Heart left ventricle (tissue), 16 donors: Measurements from ENCODE around the gene MCCC2. TPM values are rescaled to one million over a fixed set of nuclear protein-coding genes. Genes with fewer than 3 reads are reported as not detected.

Source experiments
- ATAC-seq, 4 donors: fragments of 200-7000 bp; cut with Tn5 transposase; one replicate each; pipeline ENCODE4 v1.9.1; 2020 to 2022; ENCODE audit warnings: moderate library complexity in 4 of 4, mild to moderate bottlenecking in 3 of 4, moderate number of reproducible peaks in 1 of 4
- DNase-seq, 5 donors: peaks; one replicate each; pipeline ENCODE4 v3.0.0-alpha.2; 2020
- H3K27ac ChIP-seq, 12 donors: fragments of 200-600 bp; sonication (generic) in 4 of 12; one replicate each; pipeline versions ENCODE4 v1.5.0 to v1.8.0; 2016 to 2022; ENCODE audit warnings: mild to moderate bottlenecking in 2 of 12
- H3K27me3 ChIP-seq, 9 donors: fragments of 200-600 bp; sonication (generic) in 2 of 9; one replicate each; pipeline versions ENCODE4 v1.5.1 to v1.8.0; 2016 to 2022; ENCODE audit warnings: mild to moderate bottlenecking in 3 of 9
- H3K36me3 ChIP-seq, 9 donors: fragments of 200-600 bp; sonication (generic) in 2 of 9; one replicate each; pipeline versions ENCODE4 v1.5.0 to v1.8.0; 2018 to 2022; ENCODE audit warnings: mild to moderate bottlenecking in 2 of 9
- H3K4me1 ChIP-seq, 12 donors: fragments of 200-600 bp; sonication (generic) in 4 of 12; one replicate each; pipeline versions ENCODE4 v1.5.0 to v1.8.0; 2016 to 2022; ENCODE audit warnings: mild to moderate bottlenecking in 3 of 12
- H3K4me3 ChIP-seq, 12 donors: fragments of 200-600 bp; sonication (generic) in 4 of 12; one replicate each; pipeline versions ENCODE4 v1.5.0 to v1.8.0; 2017 to 2022; ENCODE audit warnings: mild to moderate bottlenecking in 9 of 12, moderate library complexity in 4 of 12
- H3K9me3 ChIP-seq, 12 donors: fragments of 200-600 bp; sonication (generic) in 4 of 12; one replicate each; pipeline versions ENCODE4 v1.5.0 to v1.8.0; 2016 to 2022; ENCODE audit warnings: mild to moderate bottlenecking in 1 of 12
- CTCF ChIP-seq, 12 donors: fragments of 200-600 bp; sonication (generic) in 4 of 12; IDR thresholded peaks; one replicate each; pipeline versions ENCODE4 v1.5.0 to v1.8.0; 2018 to 2022; ENCODE audit warnings: antibody characterized with exemption in 12 of 12, mild to moderate bottlenecking in 5 of 12
- POLR2A ChIP-seq, 2 donors: fragments of 450-650 bp; IDR thresholded peaks; one replicate each; pipeline ENCODE4 v1.6.1; 2017; ENCODE audit warnings: antibody characterized with exemption in 2 of 2, mild to moderate bottlenecking in 2 of 2, moderate library complexity in 2 of 2
- WGBS, 4 donors: extraction: QIAGEN DNeasy Blood & Tissue Kit in 2 of 4; methylation state at CpG; one replicate each; pipeline versions ENCODE4 v1.1.5 to v1.1.7; 2013 to 2018; 5-methylcytosine and 5-hydroxymethylcytosine counted together
- intact Hi-C, 10 donors: fragments of 100-400 bp; cut with DNase I; formaldehyde crosslinking; loops; one replicate each; pipeline versions ENCODE4 v1.11.1 to v1.14.2; 2022
- polyA plus RNA-seq, 2 donors: library from polyadenylated mRNA; stranded (reverse); fragments of 200-250 nt; gene quantifications; one replicate each; pipeline ENCODE4 v1.2.3, GENCODE V29; 2013
- total RNA-seq, 9 donors: library from RNA; depleted of rRNA in 2 of 9; stranded (reverse); fragments of >200 nt in 2 of 9; fragmentation: NEBNext Ultra II Directional in 3 of 9; extraction: Animal tissue kit (Norgen Biotek cat#: 25700) in 3 of 9; gene quantifications; one replicate each; pipeline versions ENCODE4 v1.1.0 to v1.2.4, GENCODE V29; 2016 to 2023
- donor health status: ischemic (EF 13 %, LVEDD 7.1; RV severe dilation, severe dysfunction).
- donor health status: healthy with polysubstance abuse.
- donor health status: DM: no; HTN: yes; CAD: no.
- donor health status: DM: no; HTN: no; CAD: no.
- donor health status: ischemic (EF 25% LVEDD 6.9; RV normal size, moderate dysfunction).
- donor health status: ischemic (EF 25% LVEDD 5.7; RV mildly dilated, moderate dysfunction).
- donor health status: healthy.
- donor health status: DM: yes; HTN: yes; CAD: no.
- donor health status: ischemic (EF 35%, LVEDD 5.7; RV mildly dilated, moderate dysfunction).
- donor health status: nonischemic (EF 11% LVEDD 7.7; RV severe dilation, severe dysfunction).
- donor health status: DM: yes; HTN: yes; CAD: no.
- donor health status: PGD.
- donor health status: ischemic (EF 29% LVEDD 5.4; RV normal size, mild dysfunction).
- donor health status: nonischemic (EF 23%, LVEDD 6.1; RV moderate dilation, normal function).

The MCCC2 gene
- total and polyA plus RNA-seq, 11 donors, result 74.3 to 153 (median 97.5) TPM

GRCh38 chr5:71621268-71621667 is 34.1 kb downstream of the MCCC2 start:
- no peaks in the 10 kb centered on the region for H3K27me3 ChIP-seq
- DNase-seq, result no peak
- no peak overlapping the region for H3K4me3 ChIP-seq
- ATAC-seq, result no peak
- TF ChIP-seq POLR2A (IDR thresholded peaks at IDR 0.05) (no peak), CTCF (IDR thresholded peaks at IDR 0.05) (no peak)
- no peak overlapping the region for H3K27ac ChIP-seq
- WGBS, 4 donors, result 94 to 97% (median 95%) methylated on average over 3 of the region's 3 CpGs
- intact Hi-C loops, result no loop called here
- H3K36me3 ChIP-seq, result peaks cover 0 to 38% (median 18%) of the 10 kb centered on the region in 9 donors
- H3K4me1 ChIP-seq, result peaks cover 0 to 11% (median 0%) of the 10 kb centered on the region in 12 donors
- H3K9me3 ChIP-seq, result no peaks in the 10 kb centered on the region

GRCh38 chr5:71621741-71622140 is 34.6 kb downstream of the MCCC2 start:
- DNase-seq (no peak), ATAC-seq (no peak)
- intact Hi-C loops, result no loop called here
- Histone ChIP-seq H3K9me3 (no peaks in the 10 kb centered on the region), H3K27ac (no peak overlapping the region), H3K27me3 (no peaks in the 10 kb centered on the region), H3K4me1 (peaks cover 0 to 11% (median 0%) of the 10 kb centered on the region in 12 donors), H3K4me3 (no peak overlapping the region), H3K36me3 (peaks cover 0 to 33% (median 16%) of the 10 kb centered on the region in 9 donors)
- TF ChIP-seq POLR2A (IDR thresholded peaks at IDR 0.05) (no peak), CTCF (IDR thresholded peaks at IDR 0.05) (no peak)
- 92 to 98% (median 97%) methylated on average over 2 of the region's 2 CpGs for WGBS, 4 donors

- WGBS, 4 donors, result 88 to 93% (median 90%) methylated on average over 10 of the region's 10 CpGs
These were observed 36.2 kb downstream of the MCCC2 start for GRCh38 chr5:71623221-71623794.

GRCh38 chr5:71629950-71630349 is 42.8 kb downstream of the MCCC2 start:
- Histone ChIP-seq H3K4me3 (no peak overlapping the region), H3K27me3 (no peaks in the 10 kb centered on the region), H3K4me1 (peaks cover 0 to 12% (median 4%) of the 10 kb centered on the region in 12 donors), H3K9me3 (peaks cover 0 to 5% (median 0%) of the 10 kb centered on the region in 12 donors), H3K27ac (peak overlapping the region in 9 of 12 donors; percentile 4 to 60 (median 16)), H3K36me3 (peaks cover 0 to 35% (median 16%) of the 10 kb centered on the region in 9 donors)
- DNase-seq, result no peak
- WGBS, 4 donors, result 66 to 70% (median 67%) methylated on average over 6 of the region's 6 CpGs
- no peak for TF ChIP-seq POLR2A (IDR thresholded peaks at IDR 0.05)
- no peak for TF ChIP-seq CTCF (IDR thresholded peaks at IDR 0.05)
- peak in 3 of 4 donors; percentile 46 to 56 (median 50) for ATAC-seq
- intact Hi-C loops, result no loop called here

More at GRCh38 chr5:71623221-71623794, 36.2 kb downstream of the MCCC2 start:
- TF ChIP-seq POLR2A (IDR thresholded peaks at IDR 0.05), result no peak
- TF ChIP-seq CTCF (IDR thresholded peaks at IDR 0.05), result no peak
- Histone ChIP-seq H3K4me3 (no peak overlapping the region), H3K4me1 (peaks cover 0 to 11% (median 0%) of the 10 kb centered on the region in 12 donors), H3K27ac (no peak overlapping the region), H3K27me3 (no peaks in the 10 kb centered on the region), H3K36me3 (peaks cover 0 to 26% (median 12%) of the 10 kb centered on the region in 9 donors), H3K9me3 (peaks cover 0 to 5% (median 0%) of the 10 kb centered on the region in 12 donors)
- ATAC-seq (peak in 1 of 4 donors; percentile 43), DNase-seq (peak in 1 of 5 donors; percentile 35)
- intact Hi-C loops, result no loop called here
